SU-DHL-6 (cell line): ENCODE measurements around the gene MALRD1.

Source experiments
- H2AFZ ChIP-seq: fragments of 200-600 bp; sonication (generic); 2 replicates; pipeline ENCODE4 v1.6.1; 2014; ENCODE audit warnings: low read depth, mild to moderate bottlenecking, moderate library complexity, mixed read lengths, antibody characterized with exemption, low read length; ENCODE audit not compliant: severe bottlenecking
- H3F3A ChIP-seq: fragments of 200-600 bp; shearing (Covaris generic); 2 replicates; pipeline ENCODE4 v1.6.0; 2016; ENCODE audit warnings: antibody characterized with exemption, mild to moderate bottlenecking; ENCODE audit not compliant: insufficient read depth
- H3K27ac ChIP-seq: fragments of 200-600 bp; sonication (generic); 2 replicates; pipeline ENCODE4 v1.5.1; 2016; ENCODE audit warnings: low read depth, mild to moderate bottlenecking, low read length, moderate library complexity, mixed read lengths
- H3K27me3 ChIP-seq: fragments of 200-600 bp; sonication (generic), shearing (Covaris generic); 2 replicates; pipeline ENCODE4 v1.6.0; 2014; ENCODE audit warnings: mild to moderate bottlenecking, low read length
- H3K36me3 ChIP-seq: fragments of 200-600 bp; sonication (generic); 2 replicates; pipeline ENCODE4 v1.6.1; 2014; ENCODE audit warnings: mild to moderate bottlenecking, low read length, mixed read lengths
- H3K4me2 ChIP-seq: fragments of 300-600, 200-600 bp; shearing (Covaris generic), sonication (generic); 2 replicates; pipeline ENCODE4 v1.6.0; 2014; ENCODE audit warnings: low read length, low read depth, mild to moderate bottlenecking; ENCODE audit not compliant: poor library complexity, severe bottlenecking
- H3K4me3 ChIP-seq: fragments of 200-600 bp; sonication (generic); 2 replicates; pipeline ENCODE4 v1.5.1; 2014; ENCODE audit warnings: antibody characterized with exemption, low read length, mild to moderate bottlenecking, mixed read lengths; ENCODE audit not compliant: insufficient read depth, poor library complexity, severe bottlenecking
- H3K79me2 ChIP-seq: fragments of 200-600 bp; sonication (generic); 2 replicates; pipeline ENCODE4 v1.6.1; 2014; ENCODE audit warnings: mild to moderate bottlenecking, low read length, moderate library complexity; ENCODE audit not compliant: insufficient read depth
- H3K9ac ChIP-seq: fragments of 200-600 bp; sonication (generic); 2 replicates; pipeline ENCODE4 v1.7.0; 2014; ENCODE audit warnings: mild to moderate bottlenecking, low read length
- H3K9me2 ChIP-seq: fragments of 200-600 bp; sonication (generic); replicated peaks from 2 replicates; pipeline ENCODE4 v1.6.1; 2014; ENCODE audit warnings: low read length; ENCODE audit not compliant: insufficient read depth
- H3K9me3 ChIP-seq: fragments of 200-600 bp; sonication (generic); 2 replicates; pipeline ENCODE4 v1.6.1; 2014; ENCODE audit warnings: low read length, mixed read lengths; ENCODE audit not compliant: insufficient read depth
- H4K20me1 ChIP-seq: fragments of 200-600 bp; sonication (generic); 2 replicates; pipeline ENCODE4 v1.6.1; 2014; ENCODE audit warnings: low read depth, mild to moderate bottlenecking, antibody characterized with exemption, low read length, moderate library complexity, mixed read lengths
- EZH2phosphoT487 ChIP-seq: fragments of 200-600 bp; sonication (generic), shearing (Covaris generic); conservative IDR thresholded peaks from 2 replicates; pipeline ENCODE4 v1.6.1; 2018; ENCODE audit warnings: mild to moderate bottlenecking, antibody characterized with exemption, low read length, moderate library complexity, mixed read lengths
- TF ChIP-seq, protein P1 (sequence below): fragments of 200-600 bp; sonication (generic); IDR thresholded peaks from one replicate; pipeline ENCODE4 v1.5.1; 2017; ENCODE audit warnings: antibody characterized with exemption, mild to moderate bottlenecking, low read length, moderate library complexity; ENCODE audit not compliant: insufficient read depth, poor library complexity, severe bottlenecking

The MALRD1 gene

DNA sequence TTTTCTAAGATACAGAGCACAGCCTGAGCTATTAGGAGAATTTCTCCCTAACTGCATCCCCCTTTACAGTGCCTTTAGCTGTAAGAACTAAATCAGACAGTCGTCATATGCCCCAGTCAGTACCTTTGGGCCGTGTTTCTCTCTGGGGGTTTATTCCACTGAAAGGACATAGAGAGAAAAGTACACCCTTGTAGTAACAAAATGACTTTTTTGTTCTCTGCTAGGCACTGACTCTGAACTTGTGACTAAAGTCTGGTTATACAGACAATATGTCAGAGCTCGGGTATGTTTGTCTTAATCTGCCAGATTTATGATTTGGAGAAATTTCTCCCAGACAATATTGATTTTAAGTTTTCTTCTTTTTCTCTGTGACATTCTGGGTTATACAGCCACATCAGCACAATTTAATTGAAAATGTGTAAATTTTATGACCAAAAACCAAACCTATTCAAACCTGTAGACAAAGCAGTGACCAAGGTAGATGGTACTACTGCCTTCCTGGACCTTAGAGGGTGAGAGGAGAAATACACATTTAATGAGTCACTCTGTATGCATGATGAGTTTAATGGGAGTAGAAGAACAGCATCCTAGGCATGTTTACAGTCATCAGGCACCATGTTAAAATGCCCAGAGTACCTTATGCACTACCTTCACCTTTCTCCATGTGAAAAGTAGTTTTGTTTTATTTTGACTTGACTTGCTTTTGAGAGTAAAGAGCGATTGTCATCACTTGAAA lies 611.5 kb downstream of the MALRD1 start:
- no peaks in the 10 kb centered on the region for H3K36me3 ChIP-seq
- H3K27ac ChIP-seq = no peak overlapping the region
- H3K4me2 ChIP-seq = no peak overlapping the region
- H3K9me2 ChIP-seq = no peaks in the 10 kb centered on the region
- TF ChIP-seq, protein P1, sequence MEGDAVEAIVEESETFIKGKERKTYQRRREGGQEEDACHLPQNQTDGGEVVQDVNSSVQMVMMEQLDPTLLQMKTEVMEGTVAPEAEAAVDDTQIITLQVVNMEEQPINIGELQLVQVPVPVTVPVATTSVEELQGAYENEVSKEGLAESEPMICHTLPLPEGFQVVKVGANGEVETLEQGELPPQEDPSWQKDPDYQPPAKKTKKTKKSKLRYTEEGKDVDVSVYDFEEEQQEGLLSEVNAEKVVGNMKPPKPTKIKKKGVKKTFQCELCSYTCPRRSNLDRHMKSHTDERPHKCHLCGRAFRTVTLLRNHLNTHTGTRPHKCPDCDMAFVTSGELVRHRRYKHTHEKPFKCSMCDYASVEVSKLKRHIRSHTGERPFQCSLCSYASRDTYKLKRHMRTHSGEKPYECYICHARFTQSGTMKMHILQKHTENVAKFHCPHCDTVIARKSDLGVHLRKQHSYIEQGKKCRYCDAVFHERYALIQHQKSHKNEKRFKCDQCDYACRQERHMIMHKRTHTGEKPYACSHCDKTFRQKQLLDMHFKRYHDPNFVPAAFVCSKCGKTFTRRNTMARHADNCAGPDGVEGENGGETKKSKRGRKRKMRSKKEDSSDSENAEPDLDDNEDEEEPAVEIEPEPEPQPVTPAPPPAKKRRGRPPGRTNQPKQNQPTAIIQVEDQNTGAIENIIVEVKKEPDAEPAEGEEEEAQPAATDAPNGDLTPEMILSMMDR = no peak
- TF ChIP-seq EZH2phosphoT487 = no peak
- no peaks in the 10 kb centered on the region for H3K79me2 ChIP-seq
- H4K20me1 ChIP-seq = no peaks in the 10 kb centered on the region
- H3K9me3 ChIP-seq = no peaks in the 10 kb centered on the region
- no peak overlapping the region for H2AFZ ChIP-seq
- no peaks in the 10 kb centered on the region for H3K27me3 ChIP-seq
- H3F3A ChIP-seq = no peaks in the 10 kb centered on the region
- no peak overlapping the region for H3K4me3 ChIP-seq
- H3K9ac ChIP-seq = no peak overlapping the region

DNA sequence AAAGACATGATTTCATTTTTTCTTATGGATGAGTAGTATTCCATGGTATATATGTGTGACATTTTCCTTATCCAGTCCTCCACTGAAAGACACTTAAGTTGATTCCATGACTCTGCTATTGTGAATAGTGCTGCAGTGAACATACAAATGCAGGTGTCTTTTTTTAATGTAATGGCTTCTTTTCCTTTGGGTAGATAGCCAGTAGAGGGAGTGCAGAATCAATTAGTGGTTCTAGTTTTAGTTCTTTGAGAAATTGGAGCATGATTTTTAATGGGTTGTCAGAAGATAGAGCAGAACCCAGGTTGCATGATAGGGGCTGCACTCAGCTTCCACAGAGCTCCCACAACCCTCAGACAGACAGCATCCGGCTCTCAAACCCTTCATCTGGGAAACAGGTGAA lies 614.7 kb downstream of the MALRD1 start:
- Histone ChIP-seq H3K27me3 (no peaks in the 10 kb centered on the region), H3K4me3 (no peak overlapping the region), H3K79me2 (no peaks in the 10 kb centered on the region), H4K20me1 (no peaks in the 10 kb centered on the region), H3K9me2 (no peaks in the 10 kb centered on the region), H3K9ac (no peak overlapping the region), H3K4me2 (no peak overlapping the region), H3K27ac (no peak overlapping the region), H2AFZ (no peak overlapping the region), H3K9me3 (no peaks in the 10 kb centered on the region), H3K36me3 (no peaks in the 10 kb centered on the region), H3F3A (no peaks in the 10 kb centered on the region)
- no peak for TF ChIP-seq EZH2phosphoT487
- TF ChIP-seq, protein P1 = no peak

DNA sequence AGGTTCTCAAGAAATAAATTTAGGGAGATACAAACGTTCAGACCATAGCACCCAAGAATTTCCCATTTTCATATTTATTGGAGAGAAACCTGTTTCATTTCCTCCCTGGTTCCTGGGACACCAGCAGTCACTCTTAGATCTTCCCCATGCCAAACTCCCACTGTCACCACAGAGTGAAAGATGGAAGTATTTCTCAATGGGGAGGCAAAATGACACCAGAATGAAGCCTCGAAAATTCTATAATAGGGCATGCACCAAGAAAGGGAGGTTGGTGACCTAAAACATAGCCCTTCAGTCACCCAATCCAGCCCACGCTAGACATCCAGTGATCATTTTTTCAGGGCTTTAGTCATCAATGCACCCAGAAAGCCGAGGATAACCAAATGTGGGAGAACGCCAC lies 619.5 kb downstream of the MALRD1 start:
- no peaks in the 10 kb centered on the region for H3K79me2 ChIP-seq
- no peaks in the 10 kb centered on the region for H3F3A ChIP-seq
- no peaks in the 10 kb centered on the region for H3K9me3 ChIP-seq
- H4K20me1 ChIP-seq = no peaks in the 10 kb centered on the region
- H3K9ac ChIP-seq = no peak overlapping the region
- H2AFZ ChIP-seq = no peak overlapping the region
- TF ChIP-seq, protein P1 = no peak
- no peak for TF ChIP-seq EZH2phosphoT487
- H3K4me2 ChIP-seq = no peak overlapping the region
- no peaks in the 10 kb centered on the region for H3K27me3 ChIP-seq
- no peak overlapping the region for H3K4me3 ChIP-seq
- H3K9me2 ChIP-seq = no peaks in the 10 kb centered on the region
- H3K27ac ChIP-seq = no peak overlapping the region
- H3K36me3 ChIP-seq = no peaks in the 10 kb centered on the region
